A673 (cell line): Measurements from ENCODE around the gene SMARCC2. TPM values are rescaled to one million over a fixed set of nuclear protein-coding genes. Genes with fewer than 3 reads are reported as not detected.

Source experiments
- BruUV-seq: library from RNA; stranded (reverse); fragments of 400-500 nt; replicated peaks from 2 replicates; lab custom pipeline; 2021; lab: Mats Ljungman, UMichigan
- CTCF ChIA-PET: fragments of 300-600 bp; sonication (Branson Sonifier 250); formaldehyde crosslinking; loops from one replicate; lab custom pipeline; 2022; ENCODE audit warnings: antibody characterized with exemption; lab: Charles Lee
- POLR2A ChIA-PET: fragments of 300-600 bp; sonication (Branson Sonifier 250); formaldehyde crosslinking; loops from one replicate; lab custom pipeline; 2022; ENCODE audit warnings: antibody characterized with exemption; ENCODE audit not compliant: low non-redundant PET; lab: Charles Lee
- DNase-seq: peaks from one replicate; pipeline ENCODE4 v3.0.0-alpha.2; 2015; ENCODE audit warnings: low spot score
- H3K27ac ChIP-seq: fragments of 200-600 bp; sonication (generic); 2 replicates; pipeline ENCODE4 v1.5.1; 2016; ENCODE audit warnings: mixed run types, low read depth, mild to moderate bottlenecking, mixed read lengths, antibody characterized with exemption, low read length; ENCODE audit not compliant: poor library complexity, severe bottlenecking
- H3K27me3 ChIP-seq: fragments of 200-600 bp; sonication (generic); replicated peaks from 2 replicates; pipeline ENCODE4 v1.6.1; 2017; ENCODE audit warnings: mixed run types, low read depth, mild to moderate bottlenecking, mixed read lengths, antibody characterized with exemption, low read length; ENCODE audit not compliant: insufficient read depth, poor library complexity
- H3K36me3 ChIP-seq: fragments of 200-600 bp; sonication (generic); 2 replicates; pipeline ENCODE4 v1.6.1; 2016; ENCODE audit warnings: mixed run types, mild to moderate bottlenecking, mixed read lengths, antibody characterized with exemption, low read length; ENCODE audit not compliant: insufficient read depth, poor library complexity, severe bottlenecking
- H3K4me1 ChIP-seq: fragments of 200-600 bp; sonication (generic); 2 replicates; pipeline ENCODE4 v1.6.1; 2017; ENCODE audit warnings: mixed run types, mild to moderate bottlenecking, mixed read lengths, antibody characterized with exemption, low read length; ENCODE audit not compliant: insufficient read depth, poor library complexity, severe bottlenecking
- H3K4me3 ChIP-seq: fragments of 200-600 bp; sonication (generic); 2 replicates; pipeline ENCODE4 v1.5.1; 2016; ENCODE audit warnings: low read depth, mixed run types, mild to moderate bottlenecking, mixed read lengths, low read length; ENCODE audit not compliant: poor library complexity, severe bottlenecking
- H3K9me3 ChIP-seq: fragments of 200-600 bp; sonication (generic); 2 replicates; pipeline ENCODE4 v1.6.1; 2016; ENCODE audit warnings: mixed run types, low read depth, mild to moderate bottlenecking, mixed read lengths, antibody characterized with exemption, low read length; ENCODE audit not compliant: poor library complexity, severe bottlenecking
- CTCF ChIP-seq: fragments of 300-800, 200-600 bp; sonication (generic); conservative IDR thresholded peaks from 2 replicates; pipeline ENCODE4 v1.5.1; 2017; ENCODE audit warnings: low read depth, mild to moderate bottlenecking, antibody characterized with exemption, low read length, moderate library complexity, mixed read lengths
- EZH2 ChIP-seq: fragments of 200-600 bp; sonication (generic); IDR thresholded peaks from 2 replicates; pipeline ENCODE4 v1.6.1; 2017; ENCODE audit warnings: borderline replicate concordance, low read depth, mild to moderate bottlenecking, mixed read lengths, antibody characterized with exemption, low read length; ENCODE audit not compliant: poor library complexity, severe bottlenecking
- intact Hi-C: fragments of 100-400 bp; cut with micrococcal nuclease; formaldehyde crosslinking; loops from one replicate; pipeline ENCODE4 v1.10.0; 2022; ENCODE audit not compliant: unreplicated experiment
- total RNA-seq: library from RNA; stranded (reverse); gene quantifications from 2 replicates; pipeline ENCODE4 v1.2.3, GENCODE V29; 2021

The SMARCC2 gene
- total RNA-seq, 1 experiment from 2014 or later, result 133 TPM

DNA sequence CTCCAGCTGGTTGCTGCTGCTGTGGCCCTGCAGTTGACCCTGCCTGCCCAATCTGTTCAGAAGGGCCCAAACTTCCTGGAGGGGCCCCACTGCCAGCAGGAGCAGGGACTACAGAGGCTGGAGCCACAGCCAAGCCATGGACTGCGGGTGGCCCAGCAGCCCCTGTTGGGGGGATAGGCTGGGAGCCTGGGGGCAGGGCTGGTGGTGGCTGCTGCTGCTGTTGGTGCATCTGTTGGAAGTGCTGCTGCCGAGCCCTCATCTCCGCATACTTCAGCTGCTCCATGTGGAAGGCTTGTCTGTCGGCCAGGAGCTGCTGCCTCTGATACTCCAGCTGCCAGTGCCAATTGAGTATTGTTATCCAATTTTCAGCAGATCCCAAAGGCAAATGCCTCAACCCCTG lies 23.9 kb downstream of the SMARCC2 start:
- ChIA-PET CTCF (no interaction called here), POLR2A (no interaction called here)
- Histone ChIP-seq H3K4me3 (no peak overlapping the region), H3K9me3 (no peaks in the 10 kb centered on the region), H3K27ac (no peak overlapping the region), H3K36me3 (peaks cover 82% of the 10 kb centered on the region), H3K27me3 (no peaks in the 10 kb centered on the region), H3K4me1 (peaks cover 21% of the 10 kb centered on the region)
- DNase-seq, result no peak
- intact Hi-C loops, result no loop called here
- no peak for TF ChIP-seq CTCF
- TF ChIP-seq EZH2, result no peak
- no TSS peak for BruUV-seq

DNA sequence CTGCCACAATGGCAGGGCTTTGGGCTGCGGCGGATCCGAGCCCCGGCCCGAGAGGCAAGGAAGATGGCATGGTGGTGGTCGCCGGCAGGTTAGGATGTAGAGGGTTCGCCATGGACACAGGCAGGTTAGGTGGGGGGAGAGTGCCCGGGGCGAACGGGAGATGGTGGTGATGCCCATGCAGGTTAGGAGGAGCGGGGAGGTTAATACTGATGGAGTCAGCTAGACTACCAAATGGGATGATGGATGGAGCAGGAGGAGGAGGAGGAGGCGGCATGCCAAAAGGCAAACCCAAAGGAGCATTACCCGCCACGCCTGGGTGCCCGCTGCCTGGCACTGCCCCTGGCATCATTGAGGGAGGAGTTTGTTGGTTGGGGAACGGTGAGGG lies 24.9 kb downstream of the SMARCC2 start:
- Histone ChIP-seq H3K4me3 (no peak overlapping the region), H3K27me3 (no peaks in the 10 kb centered on the region), H3K9me3 (no peaks in the 10 kb centered on the region), H3K36me3 (peaks cover 82% of the 10 kb centered on the region), H3K4me1 (peaks cover 29% of the 10 kb centered on the region), H3K27ac (no peak overlapping the region)
- intact Hi-C loops, result no loop called here
- ChIA-PET CTCF (no interaction called here), POLR2A (no interaction called here)
- TF ChIP-seq CTCF (no peak), EZH2 (no peak)
- BruUV-seq, result no TSS peak
- no peak for DNase-seq

DNA sequence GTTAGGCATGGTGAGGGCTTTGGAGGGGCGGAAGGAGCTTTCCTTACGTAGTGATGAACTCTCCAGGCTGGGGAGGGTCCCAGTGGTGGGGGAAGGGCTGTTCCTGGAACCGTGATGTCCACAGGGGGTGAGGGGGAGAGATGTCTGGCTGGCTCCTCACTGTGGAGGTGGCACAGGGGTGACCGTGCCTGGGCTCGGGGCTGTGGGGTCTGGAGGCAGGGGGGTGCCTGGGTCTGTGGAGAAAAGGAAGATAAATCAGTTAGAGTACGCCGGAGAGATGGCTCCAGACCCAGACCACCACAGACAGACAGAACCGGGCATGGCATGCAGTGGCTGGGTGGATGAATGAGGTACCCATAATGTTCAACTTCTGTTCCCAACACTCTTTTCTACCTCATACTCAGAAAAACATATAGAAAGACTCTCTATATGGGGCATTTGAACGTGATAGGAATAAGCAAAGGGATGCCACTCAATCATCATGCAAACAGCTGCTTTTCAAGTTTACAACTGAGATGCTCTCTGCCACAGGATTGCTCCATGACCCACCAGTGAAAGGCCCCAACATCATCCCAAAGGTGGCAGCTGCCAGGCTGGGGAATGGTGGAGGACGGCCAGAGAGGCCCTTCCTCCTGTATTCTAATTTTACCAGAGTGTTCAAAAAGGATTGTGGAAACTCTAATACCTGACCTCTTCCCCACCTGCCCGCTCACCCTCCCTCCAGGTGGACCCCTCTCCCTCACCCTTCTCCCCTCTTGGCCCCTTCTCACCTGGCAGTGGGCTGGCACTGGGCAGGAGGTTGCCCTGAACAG lies 25.5 kb downstream of the SMARCC2 start:
- DNase-seq, result no peak
- H3K27me3 ChIP-seq, result no peaks in the 10 kb centered on the region
- ChIA-PET CTCF (no interaction called here), POLR2A (no interaction called here)
- peak overlapping the region; percentile 56 for H3K27ac ChIP-seq
- no peaks in the 10 kb centered on the region for H3K9me3 ChIP-seq
- H3K4me1 ChIP-seq, result peaks cover 29% of the 10 kb centered on the region
- intact Hi-C loops, result no loop called here
- no peak for TF ChIP-seq CTCF
- no peak for TF ChIP-seq EZH2
- peaks cover 80% of the 10 kb centered on the region for H3K36me3 ChIP-seq
- H3K4me3 ChIP-seq, result no peak overlapping the region
- BruUV-seq, result no TSS peak
